K562 (cell line): ENCODE results near the gene RBP3. TPM values are rescaled to one million over a fixed set of nuclear protein-coding genes. Genes with fewer than 3 reads are reported as not detected.

Source experiments
- ATAC-seq: fragments of 200-7000 bp; cut with Tn5 transposase; 3 replicates; pipeline ENCODE4 v1.9.1; 2020; ENCODE audit warnings: moderate library complexity
- BruUV-seq: library from RNA; stranded (reverse); fragments of 400-500 nt; replicated peaks from 2 replicates; lab custom pipeline; 2021; lab: Mats Ljungman, UMichigan
- CTCF ChIA-PET: fragments of 300-600 bp; formaldehyde crosslinking; extraction: SDS; loops from one replicate; lab custom pipeline; 2021; ENCODE audit warnings: low intra/inter-chr PET ratio; lab: Yijun Ruan, JAX
- POLR2A ChIA-PET: fragments of 300-600, 350-650 bp; sonication (Branson Sonifier 250); formaldehyde crosslinking; extraction: SDS; loops from one replicate; lab custom pipeline; 2021; ENCODE audit warnings: antibody characterized with exemption, inconsistent platforms; lab: Yijun Ruan, JAX
- DNase-seq, 4 experiments: peaks; one replicate each; pipeline versions ENCODE4 v3.0.0 to v3.0.0-alpha.2; 2011 to 2018; ENCODE audit warnings: low spot score in 3 of 4, mixed read lengths in 3 of 4; ENCODE audit errors: extremely low read depth in 1 of 4
- FAIRE-seq: peaks from 2 replicates; lab custom pipeline; 2011; peaks lifted over from hg19 to GRCh38; lab: Jason Lieb, UNC
- H2AFZ ChIP-seq: 2 replicates; pipeline ENCODE4 v1.6.0; 2011; ENCODE audit warnings: low read depth, low read length, control low read depth, inconsistent platforms
- H3K27ac ChIP-seq: fragments of 200-600 bp; 3 replicates; pipeline ENCODE4 v1.8.0; 2011; ENCODE audit warnings: low read depth, mild to moderate bottlenecking, control low read depth, inconsistent platforms, low read length, moderate library complexity, mixed read lengths; ENCODE audit errors: extremely low read depth
- H3K27me3 ChIP-seq, 2 experiments: fragments of 300-600 bp in 1 of 2; 2 replicates in 1 of 2; 3 replicates in 1 of 2; pipeline versions ENCODE4 v1.6.0 to v1.8.0; 2011; ENCODE audit warnings: inconsistent platforms in 2 of 2, low read length in 2 of 2, mild to moderate bottlenecking in 1 of 2, mixed read lengths in 1 of 2, moderate library complexity in 1 of 2; ENCODE audit not compliant: control insufficient read depth in 2 of 2, insufficient read depth in 2 of 2
- H3K36me3 ChIP-seq: fragments of 300-600 bp; 3 replicates; pipeline ENCODE4 v1.8.0; 2011; ENCODE audit warnings: mild to moderate bottlenecking, low read length, inconsistent platforms; ENCODE audit not compliant: control insufficient read depth, insufficient read depth
- H3K4me1 ChIP-seq, 2 experiments: fragments of 200-600 bp in 1 of 2; replicated peaks in 1 of 2; 2 replicates in 1 of 2; 3 replicates in 1 of 2; pipeline versions ENCODE4 v1.5.1 to v1.8.0; 2011; ENCODE audit warnings: inconsistent platforms in 2 of 2, low read length in 2 of 2, mild to moderate bottlenecking in 1 of 2, mixed read lengths in 1 of 2, moderate library complexity in 1 of 2; ENCODE audit not compliant: control insufficient read depth in 2 of 2, insufficient read depth in 2 of 2
- H3K4me2 ChIP-seq: 2 replicates; pipeline ENCODE4 v1.6.1; 2011; ENCODE audit warnings: low read length, control low read depth, inconsistent platforms, mixed read lengths; ENCODE audit not compliant: insufficient read depth
- H3K4me3 ChIP-seq: fragments of 200-600 bp; sonication (generic), shearing (Covaris generic); 2 replicates; pipeline ENCODE4 v1.5.1; 2016; ENCODE audit warnings: control low read depth, inconsistent platforms
- H3K79me2 ChIP-seq: fragments of 200-600 bp; 3 replicates; pipeline ENCODE4 v1.8.0; 2011; ENCODE audit warnings: low read length, inconsistent platforms; ENCODE audit not compliant: control insufficient read depth, insufficient read depth
- H3K9ac ChIP-seq, 2 experiments: 2 replicates each; pipeline versions ENCODE4 v1.6.0 to v1.6.1; 2011; ENCODE audit warnings: low read depth in 2 of 2, low read length in 2 of 2, control low read depth in 1 of 2, inconsistent platforms in 1 of 2, mild to moderate bottlenecking in 1 of 2, mixed read lengths in 1 of 2; ENCODE audit not compliant: insufficient read depth in 1 of 2
- H3K9me1 ChIP-seq: one replicate; pipeline ENCODE4 v1.6.0; 2011; ENCODE audit warnings: inconsistent platforms, mild to moderate bottlenecking, low read length, moderate library complexity; ENCODE audit not compliant: control insufficient read depth, insufficient read depth
- H3K9me3 ChIP-seq: replicated peaks from 2 replicates; pipeline ENCODE4 v1.5.1; 2011; ENCODE audit warnings: low read depth, low read length, inconsistent platforms; ENCODE audit not compliant: control insufficient read depth, insufficient read depth
- H4K20me1 ChIP-seq: replicated peaks from 2 replicates; pipeline ENCODE4 v1.6.1; 2011; ENCODE audit warnings: low read length, inconsistent platforms, mixed read lengths; ENCODE audit not compliant: control insufficient read depth, insufficient read depth
- ETV5 ChIP-seq: sonication (generic); formaldehyde crosslinking; IDR thresholded peaks from 2 replicates; pipeline ENCODE4 v1.4.0; 2020; ENCODE audit warnings: low read depth, mild to moderate bottlenecking, missing genetic modification reagents
- JUN ChIP-seq, 2 experiments: sonication (generic) in 1 of 2; formaldehyde crosslinking in 1 of 2; IDR thresholded peaks; 2 replicates each; pipeline versions ENCODE4 v1.6.1 to v1.8.0; 2012 to 2022; ENCODE audit warnings: borderline replicate concordance in 2 of 2, mild to moderate bottlenecking in 2 of 2, improper control_type of control experiment in 1 of 2, low read depth in 1 of 2, low read length in 1 of 2, missing genetic modification reagents in 1 of 2
- MNT ChIP-seq, 2 experiments: fragments of 450-650 bp; conservative IDR thresholded peaks; 2 replicates each; pipeline ENCODE4 v1.6.1; 2017; ENCODE audit warnings: mild to moderate bottlenecking in 2 of 2, moderate library complexity in 2 of 2
- RBM15 ChIP-seq: fragments of 200-400 bp; formaldehyde crosslinking; IDR thresholded peaks from 2 replicates; pipeline ENCODE4 v1.6.1; 2018; ENCODE audit warnings: mild to moderate bottlenecking, low read length, moderate library complexity; ENCODE audit not compliant: insufficient read depth
- RBM39 ChIP-seq: fragments of 200-400 bp; formaldehyde crosslinking; optimal IDR thresholded peaks from 2 replicates; pipeline ENCODE3; 2018; ENCODE audit warnings: low read depth, low read length
- TCF15 ChIP-seq: fragments of 250-450 bp; sonication (Bioruptor Pico); IDR thresholded peaks from 2 replicates; pipeline ENCODE4 v1.8.0; 2022; ENCODE audit warnings: moderate library complexity, mild to moderate bottlenecking, inconsistent platforms
- ZNF232 ChIP-seq: sonication (generic); formaldehyde crosslinking; IDR thresholded peaks from 2 replicates; pipeline ENCODE4 v1.8.0; 2022; ENCODE audit warnings: mild to moderate bottlenecking, missing genetic modification reagents
- ZNF24 ChIP-seq: fragments of 450-650 bp; IDR thresholded peaks from 2 replicates; pipeline ENCODE4 v1.6.1; 2016
- ZNF282 ChIP-seq: sonication (generic); formaldehyde crosslinking; IDR thresholded peaks from 2 replicates; pipeline ENCODE4 v1.8.1; 2023; ENCODE audit warnings: missing genetic modification reagents
- ZNF561 ChIP-seq: fragments of 450-650 bp; formaldehyde crosslinking; conservative IDR thresholded peaks from 2 replicates; pipeline ENCODE4 v1.4.0; 2020; ENCODE audit warnings: mild to moderate bottlenecking, moderate library complexity
- WGBS: fragments of 100-300 bp; shearing (Covaris generic); methylation state at CpG from one replicate; pipeline ENCODE4 v1.1.6; 2016; ENCODE audit warnings: low coverage, mixed read lengths; ENCODE audit not compliant: insufficient coverage; ENCODE audit errors: missing lambda C conversion rate; 5-methylcytosine and 5-hydroxymethylcytosine counted together
- in situ Hi-C: fragments of 300-500 bp; cut with MboI; formaldehyde crosslinking; loops from 4 replicates; pipeline ENCODE4 v1.15.0; 2018; ENCODE audit warnings: inconsistent platforms, mixed read lengths
- intact Hi-C: fragments of 100-400 bp; cut with micrococcal nuclease; formaldehyde crosslinking; loops from 2 replicates; pipeline ENCODE4 v1.14.2; 2022
- polyA plus RNA-seq, 8 experiments: library from polyadenylated mRNA; depleted of rRNA in 4 of 8; stranded (reverse) in 5 of 8; unstranded in 3 of 8; fragments of >200 nt; fragmentation: Nextera tagmentation in 2 of 8; fragmentation: Illumina TruSeq in 1 of 8; extraction: Ambion mirVana in 2 of 8; extraction: Trizol in 1 of 8; gene quantifications; 2 replicates each; pipeline versions ENCODE4 v1.2.1 to v1.2.3, GENCODE V29; 2011 to 2014; ENCODE audit warnings: inconsistent platforms in 1 of 8, missing spikeins in 1 of 8
- total RNA-seq, 7 experiments: library from RNA; depleted of rRNA in 6 of 7; stranded (reverse); fragments of >200 nt in 6 of 7; fragmentation: Illumina TruSeq in 2 of 7; extraction: Trizol in 2 of 7; gene quantifications; 2 replicates each; pipeline versions ENCODE4 v1.2.1 to v1.2.3, GENCODE V29; 2011 to 2021; ENCODE audit warnings: low replicate concordance in 1 of 7
- TF ChIP-seq, protein P1 (sequence below): fragments of 450-650 bp; IDR thresholded peaks from 2 replicates; pipeline ENCODE4 v1.6.1; 2016; ENCODE audit warnings: borderline replicate concordance
- TF ChIP-seq, protein P2 (sequence below): fragments of 450-650 bp; formaldehyde crosslinking; IDR thresholded peaks from 2 replicates; pipeline ENCODE4 v1.4.0; 2020; ENCODE audit warnings: mild to moderate bottlenecking

The RBP3 gene
- total and polyA plus RNA-seq, 9 of the 15 experiments (the other 6 are each of a cell fraction or from before 2014, with no cell fraction given): not detected

- BruUV-seq: no TSS peak
- Histone ChIP-seq H3K4me2 (no peak overlapping the region), H3K4me1 (peaks cover 0 to 2% of the 10 kb centered on the region in 2 experiments; a peak in 2 of 5 replicates), H2AFZ (no peak overlapping the region), H3K27me3 (peaks cover 46 to 71% of the 10 kb centered on the region in 2 experiments), H3K79me2 (no peaks in the 10 kb centered on the region), H3K4me3 (no peak overlapping the region), H3K9me1 (no peaks in the 10 kb centered on the region), H3K36me3 (no peaks in the 10 kb centered on the region), H3K27ac (no peak overlapping the region)
- CTCF ChIA-PET: no interaction called here
- no peak for FAIRE-seq
- 3% methylated on average over 6 of the region's 6 CpGs for WGBS
- TF ChIP-seq ZNF561 (CRISPR knock-in tag): no peak
- no peak for TF ChIP-seq MNT (conservative IDR thresholded peaks at IDR 0.05)
- TF ChIP-seq ETV5 (CRISPR knock-in tag): no peak
- no peak for TF ChIP-seq ZNF282
- no peak for TF ChIP-seq JUN (IDR thresholded peaks at IDR 0.05; ENCODE audit: borderline replicate concordance, low read depth, low read length)
- no peak for TF ChIP-seq JUN (CRISPR knock-in tag; IDR thresholded peaks at IDR 0.05; ENCODE audit: borderline replicate concordance)
- TF ChIP-seq, protein P1, sequence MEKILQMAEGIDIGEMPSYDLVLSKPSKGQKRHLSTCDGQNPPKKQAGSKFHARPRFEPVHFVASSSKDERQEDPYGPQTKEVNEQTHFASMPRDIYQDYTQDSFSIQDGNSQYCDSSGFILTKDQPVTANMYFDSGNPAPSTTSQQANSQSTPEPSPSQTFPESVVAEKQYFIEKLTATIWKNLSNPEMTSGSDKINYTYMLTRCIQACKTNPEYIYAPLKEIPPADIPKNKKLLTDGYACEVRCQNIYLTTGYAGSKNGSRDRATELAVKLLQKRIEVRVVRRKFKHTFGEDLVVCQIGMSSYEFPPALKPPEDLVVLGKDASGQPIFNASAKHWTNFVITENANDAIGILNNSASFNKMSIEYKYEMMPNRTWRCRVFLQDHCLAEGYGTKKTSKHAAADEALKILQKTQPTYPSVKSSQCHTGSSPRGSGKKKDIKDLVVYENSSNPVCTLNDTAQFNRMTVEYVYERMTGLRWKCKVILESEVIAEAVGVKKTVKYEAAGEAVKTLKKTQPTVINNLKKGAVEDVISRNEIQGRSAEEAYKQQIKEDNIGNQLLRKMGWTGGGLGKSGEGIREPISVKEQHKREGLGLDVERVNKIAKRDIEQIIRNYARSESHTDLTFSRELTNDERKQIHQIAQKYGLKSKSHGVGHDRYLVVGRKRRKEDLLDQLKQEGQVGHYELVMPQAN: no peak
- no peak for TF ChIP-seq RBM15
- no peak for TF ChIP-seq TCF15 (CRISPR knock-in tag)
- TF ChIP-seq, protein P2, sequence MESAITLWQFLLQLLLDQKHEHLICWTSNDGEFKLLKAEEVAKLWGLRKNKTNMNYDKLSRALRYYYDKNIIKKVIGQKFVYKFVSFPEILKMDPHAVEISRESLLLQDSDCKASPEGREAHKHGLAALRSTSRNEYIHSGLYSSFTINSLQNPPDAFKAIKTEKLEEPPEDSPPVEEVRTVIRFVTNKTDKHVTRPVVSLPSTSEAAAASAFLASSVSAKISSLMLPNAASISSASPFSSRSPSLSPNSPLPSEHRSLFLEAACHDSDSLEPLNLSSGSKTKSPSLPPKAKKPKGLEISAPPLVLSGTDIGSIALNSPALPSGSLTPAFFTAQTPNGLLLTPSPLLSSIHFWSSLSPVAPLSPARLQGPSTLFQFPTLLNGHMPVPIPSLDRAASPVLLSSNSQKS (CRISPR knock-in tag): no peak
- TF ChIP-seq RBM39: no peak
- no peak for TF ChIP-seq ZNF24
- TF ChIP-seq ZNF232 (CRISPR knock-in tag): no peak
- TF ChIP-seq, all 486 proteins: peak for 0
- intact Hi-C loops (loop anchor here (5.0 kb wide), 1 partner anchor 87 kb away; no protein-coding TSS in a partner anchor), in situ Hi-C loops (no loop called here)
- H3K9ac ChIP-seq: no peak overlapping the region
- no peak for DNase-seq
- H4K20me1 ChIP-seq: peaks cover 5% of the 10 kb centered on the region
- H3K9me3 ChIP-seq: no peaks in the 10 kb centered on the region
- POLR2A ChIA-PET: interaction anchor here (0.5 to 1.2 kb wide), 3 partner anchors 9 to 30 kb away, joined by 3 read pairs; no protein-coding TSS in a partner anchor
- no peak for ATAC-seq
Observed at GRCh38 chr10:47364911-47365310, 16.7 kb downstream of the RBP3 start.
